Endothelial cell of umbilical vein (primary cell): Measurements from ENCODE around the gene SSRP1. TPM values are rescaled to one million over a fixed set of nuclear protein-coding genes. Genes with fewer than 3 reads are reported as not detected.
A peak's percentile ranks its signal among the peaks of the same experiment; 100 is the strongest.

ENCODE experiments used
- BruUV-seq: library from RNA; stranded (reverse); fragments of 400-500 nt; replicated peaks from 2 replicates; lab custom pipeline; 2021; lab: Mats Ljungman, UMichigan
- CTCF ChIA-PET: fragments of 300-600, 350-600 bp; sonication (Branson Sonifier 250); formaldehyde crosslinking; loops from one replicate; lab custom pipeline; 2021; ENCODE audit warnings: antibody characterized with exemption, inconsistent platforms; lab: Charles Lee
- POLR2A ChIA-PET: fragments of 300-600, 350-600 bp; sonication (Branson Sonifier 250); formaldehyde crosslinking; loops from one replicate; lab custom pipeline; 2021; ENCODE audit warnings: antibody characterized with exemption, inconsistent platforms; lab: Charles Lee
- DNase-seq: peaks from one replicate; pipeline ENCODE4 v3.0.0-alpha.2; 2011; ENCODE audit warnings: low read depth, low spot score
- FAIRE-seq: peaks from 2 replicates; lab custom pipeline; 2011; peaks lifted over from hg19 to GRCh38; lab: Jason Lieb, UNC
- H2AFZ ChIP-seq: 2 replicates; pipeline ENCODE4 v1.6.0; 2012; ENCODE audit warnings: low read depth, low read length, control low read depth, inconsistent platforms
- H3K27ac ChIP-seq: 2 replicates; pipeline ENCODE4 v1.5.1; 2011; ENCODE audit warnings: low read depth, mild to moderate bottlenecking, control low read depth, low read length, moderate library complexity; ENCODE audit not compliant: insufficient read depth
- H3K27me3 ChIP-seq, 2 experiments: 2 replicates each; pipeline versions ENCODE4 v1.6.0 to v1.6.1; 2011; ENCODE audit warnings: low read length in 2 of 2, mixed read lengths in 1 of 2; ENCODE audit not compliant: control insufficient read depth in 2 of 2, insufficient read depth in 2 of 2
- H3K36me3 ChIP-seq, 2 experiments: 2 replicates in 1 of 2; 3 replicates in 1 of 2; pipeline ENCODE4 v1.5.1; 2011; ENCODE audit warnings: low read length in 2 of 2, mild to moderate bottlenecking in 1 of 2, moderate library complexity in 1 of 2; ENCODE audit not compliant: control insufficient read depth in 2 of 2, insufficient read depth in 2 of 2; ENCODE audit errors: extremely low read depth in 1 of 2
- H3K4me1 ChIP-seq: 3 replicates; pipeline ENCODE4 v1.5.1; 2011; ENCODE audit warnings: mild to moderate bottlenecking, low read length; ENCODE audit not compliant: control insufficient read depth, insufficient read depth; ENCODE audit errors: extremely low read depth
- H3K4me2 ChIP-seq: 2 replicates; pipeline ENCODE4 v1.6.1; 2011; ENCODE audit warnings: low read length, control low read depth, mixed read lengths; ENCODE audit not compliant: insufficient read depth
- H3K4me3 ChIP-seq, 3 experiments: fragments of 200-600 bp in 1 of 3; sonication (generic), shearing (Covaris generic) in 1 of 3; replicated peaks in 1 of 3; 2 replicates each; pipeline ENCODE4 v1.5.1; 2011 to 2016; ENCODE audit warnings: control low read depth in 3 of 3, low read length in 3 of 3, mild to moderate bottlenecking in 2 of 3, inconsistent platforms in 1 of 3, low read depth in 1 of 3, moderate library complexity in 1 of 3; ENCODE audit not compliant: insufficient read depth in 1 of 3
- H3K79me2 ChIP-seq: 2 replicates; pipeline ENCODE4 v1.6.0; 2012; ENCODE audit warnings: low read length, inconsistent platforms; ENCODE audit not compliant: control insufficient read depth, insufficient read depth
- H3K9ac ChIP-seq: replicated peaks from 2 replicates; pipeline ENCODE3; 2011; ENCODE audit warnings: low read length, control low read depth; ENCODE audit not compliant: insufficient read depth; ENCODE audit errors: extremely low read depth
- H3K9me1 ChIP-seq: replicated peaks from 3 replicates; pipeline ENCODE4 v1.6.0; 2011; ENCODE audit warnings: mild to moderate bottlenecking, low read length; ENCODE audit not compliant: control insufficient read depth, insufficient read depth; ENCODE audit errors: extremely low read depth
- H3K9me3 ChIP-seq: replicated peaks from 2 replicates; pipeline ENCODE4 v1.5.1; 2012; ENCODE audit warnings: low read length, inconsistent platforms; ENCODE audit not compliant: control insufficient read depth, insufficient read depth
- H4K20me1 ChIP-seq: replicated peaks from 2 replicates; pipeline ENCODE3; 2011; ENCODE audit warnings: mild to moderate bottlenecking, low read length; ENCODE audit not compliant: control insufficient read depth, insufficient read depth; ENCODE audit errors: extremely low read depth
- CTCF ChIP-seq, 2 donors: IDR thresholded peaks; 1 replicate in 1 of 2; 2 replicates in 1 of 2; pipeline ENCODE4 v1.5.1; 2011; ENCODE audit warnings: low read length in 2 of 2, mild to moderate bottlenecking in 2 of 2, moderate library complexity in 2 of 2, control low read depth in 1 of 2, inconsistent platforms in 1 of 2, low read depth in 1 of 2; ENCODE audit not compliant: insufficient read depth in 1 of 2; ENCODE audit errors: extremely low read depth in 1 of 2
- EZH2 ChIP-seq: IDR thresholded peaks from 2 replicates; pipeline ENCODE4 v1.6.1; 2012; ENCODE audit warnings: borderline replicate concordance, low read depth, mild to moderate bottlenecking, moderate library complexity, low read length, inconsistent platforms; ENCODE audit not compliant: severe bottlenecking
- FOS ChIP-seq: IDR thresholded peaks from 2 replicates; pipeline ENCODE4 v1.6.1; 2011; ENCODE audit warnings: mild to moderate bottlenecking, low read length, moderate library complexity, borderline replicate concordance; ENCODE audit not compliant: insufficient read depth
- JUN ChIP-seq: IDR thresholded peaks from 2 replicates; pipeline ENCODE4 v1.6.1; 2011; ENCODE audit warnings: borderline replicate concordance, low read depth; ENCODE audit not compliant: insufficient read length, insufficient read depth
- POLR2A ChIP-seq: IDR thresholded peaks from 2 replicates; pipeline ENCODE4 v1.6.1; 2012; ENCODE audit warnings: low read depth, mild to moderate bottlenecking, control low read depth, low read length
- dilution Hi-C: fragments of 300-500 bp; cut with MboI; formaldehyde crosslinking; loops from one replicate; pipeline ENCODE4 v1.15.0; 2019; ENCODE audit warnings: low sequenced_read_pairs; ENCODE audit not compliant: extremely low pct_ligation_motif_present
- intact Hi-C: fragments of 100-400 bp; cut with micrococcal nuclease; formaldehyde crosslinking; loops from one replicate; pipeline ENCODE4 v1.10.0; 2022
- polyA plus RNA-seq, 4 experiments: library from polyadenylated mRNA; depleted of rRNA in 3 of 4; stranded (reverse) in 3 of 4; unstranded in 1 of 4; fragments of >200 nt; gene quantifications; 2 replicates each; pipeline versions ENCODE4 v1.2.1 to v1.2.3, GENCODE V29; 2011 to 2012; ENCODE audit warnings: missing spikeins in 1 of 4
- total RNA-seq: library from RNA; stranded (reverse); gene quantifications from 2 replicates; pipeline ENCODE4 v1.2.3, GENCODE V29; 2021

SSRP1 gene
- total and polyA plus RNA-seq, 2 donors (not counting 3 experiments of a cell fraction or from before 2014, with no cell fraction given): 130 to 146 TPM

- intact Hi-C loops: loop anchor here (1.0 to 2.0 kb wide), 6 partner anchors 29 to 437 kb away; partner anchors contain the start of gene TNKS1BP1
- Histone ChIP-seq H3K4me3 (peak overlapping the region in 1 of 3 experiments; percentile 25), H3K27me3 (no peaks in the 10 kb centered on the region), H3K9me3 (no peaks in the 10 kb centered on the region), H3K4me1 (peaks cover 32% of the 10 kb centered on the region), H3K79me2 (no peaks in the 10 kb centered on the region), H3K36me3 (no peaks in the 10 kb centered on the region), H3K9me1 (no peaks in the 10 kb centered on the region), H3K4me2 (peak overlapping the region; percentile 51), H3K9ac (peak overlapping the region; percentile 54), H2AFZ (peak overlapping the region; percentile 83), H3K27ac (peak overlapping the region; percentile 65), H4K20me1 (no peaks in the 10 kb centered on the region)
- POLR2A ChIA-PET: no interaction called here
- dilution Hi-C loops: no loop called here
- DNase-seq (peak; percentile 92), FAIRE-seq (peak; percentile 93)
- peak; percentile 83 to 96 for TF ChIP-seq CTCF (IDR thresholded peaks at IDR 0.05; ENCODE audit: extremely low read depth in 1 of 2, insufficient read depth in 1 of 2, low read depth in 1 of 2, low read length in 2 of 2)
- TF ChIP-seq EZH2: no peak
- no peak for TF ChIP-seq FOS
- TF ChIP-seq POLR2A: no peak
- no peak for TF ChIP-seq JUN
- CTCF ChIA-PET: interaction anchor here (0.5 to 8.4 kb wide), 12 partner anchors 9 to 437 kb away, joined by 3 to 116 read pairs (median 6); no protein-coding TSS in a partner anchor
- TSS peak; percentile 75 for BruUV-seq
Observed at GRCh38 chr11:57277845-57278720, 57.6 kb downstream of the SSRP1 start.
